Activated T-helper 1 cell treated with anti-CD3 and anti-CD28 coated beads, Interleukin-12 subunit alpha, Interleukin-12 subunit beta, Interleukin-2, Interleukin-4 antibody, amounts not matched to agents 30 ng/mL and 10 ng/mL and 1 ng/mL, durations not matched to agents 14 hours and 24 hours and 36 hours (primary cell): Measurements from ENCODE around the gene MLLT3. TPM values are rescaled to one million over a fixed set of nuclear protein-coding genes. Genes with fewer than 3 reads are reported as not detected.

Experiments
- DNase-seq: peaks from one replicate; pipeline ENCODE4 v3.0.0; 2021; ENCODE audit warnings: low spot score
- H3K27ac Mint-ChIP-seq: one replicate; pipeline ENCODE4 v1.8.0; 2021; ENCODE audit warnings: mild to moderate bottlenecking, mixed read lengths
- H3K27me3 Mint-ChIP-seq: one replicate; pipeline ENCODE4 v1.8.0; 2022; ENCODE audit warnings: mild to moderate bottlenecking, moderate library complexity, mixed read lengths; ENCODE audit not compliant: insufficient read depth
- H3K36me3 Mint-ChIP-seq: one replicate; pipeline ENCODE4 v1.8.0; 2021; ENCODE audit warnings: low read depth, mixed read lengths
- H3K4me1 Mint-ChIP-seq: one replicate; pipeline ENCODE4 v1.8.0; 2021; ENCODE audit warnings: low read depth, mixed read lengths
- H3K4me3 Mint-ChIP-seq: one replicate; pipeline ENCODE4 v1.8.0; 2021; ENCODE audit warnings: mild to moderate bottlenecking, moderate library complexity, mixed read lengths
- H3K9me3 Mint-ChIP-seq: one replicate; pipeline ENCODE4 v1.8.0; 2021; ENCODE audit warnings: mixed read lengths
- intact Hi-C: fragments of 100-400 bp; cut with micrococcal nuclease; formaldehyde crosslinking; loops from one replicate; pipeline ENCODE4 v1.15.1; 2024
- total RNA-seq: library from RNA; stranded (reverse); gene quantifications from 2 replicates; pipeline ENCODE4 v1.2.3, GENCODE V29; 2022

The MLLT3 gene
- total RNA-seq, 1 donor from 2014 or later = 36.4 TPM

DNA sequence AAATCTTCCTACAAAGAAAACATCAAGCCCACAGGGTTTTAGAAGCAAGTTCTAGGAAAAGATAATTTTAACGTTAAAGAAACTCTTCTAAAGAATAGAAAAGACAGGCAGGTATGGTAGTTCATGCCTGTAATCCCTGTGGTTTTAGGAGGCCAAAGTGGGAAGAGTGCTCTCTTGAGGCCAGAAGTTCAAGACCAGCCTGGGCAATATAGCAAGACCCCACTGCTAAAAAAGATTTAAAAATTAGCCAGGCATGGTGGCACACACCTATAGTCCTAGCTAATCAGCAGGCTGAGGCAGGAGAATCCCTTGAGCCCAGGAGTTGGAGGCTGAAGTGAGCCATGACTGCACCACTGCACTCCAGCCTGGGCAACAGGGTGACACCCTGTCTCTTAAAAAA, 193.3 kb downstream of the MLLT3 start:
- Mint-ChIP-seq H3K27ac (no peak overlapping the region), H3K36me3 (no peaks in the 10 kb centered on the region), H3K4me1 (no peaks in the 10 kb centered on the region), H3K27me3 (no peaks in the 10 kb centered on the region), H3K9me3 (no peaks in the 10 kb centered on the region), H3K4me3 (no peak overlapping the region)
- intact Hi-C loops = no loop called here
- DNase-seq = no peak

DNA sequence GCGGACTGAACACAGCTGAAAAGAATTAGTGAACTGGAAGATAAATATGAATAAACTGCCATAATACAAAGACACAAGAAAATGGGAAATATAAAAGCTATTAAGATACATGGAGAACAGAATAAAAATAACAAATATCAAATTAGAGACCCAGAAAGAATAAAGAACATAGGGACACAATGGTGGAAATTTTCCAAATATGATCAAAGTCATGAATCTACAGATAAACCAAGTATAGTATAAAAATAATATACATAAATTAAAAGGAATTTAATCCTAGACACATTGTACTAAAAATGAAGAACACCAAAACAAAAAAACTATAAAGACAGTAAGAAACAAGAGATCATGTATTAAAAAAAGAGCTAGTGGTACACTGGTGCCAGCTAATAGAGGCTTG, 194.9 kb downstream of the MLLT3 start:
- H3K27me3 Mint-ChIP-seq = no peaks in the 10 kb centered on the region
- H3K9me3 Mint-ChIP-seq = no peaks in the 10 kb centered on the region
- no peaks in the 10 kb centered on the region for H3K36me3 Mint-ChIP-seq
- no peaks in the 10 kb centered on the region for H3K4me1 Mint-ChIP-seq
- no peak overlapping the region for H3K4me3 Mint-ChIP-seq
- no peak for DNase-seq
- no peak overlapping the region for H3K27ac Mint-ChIP-seq
- intact Hi-C loops = no loop called here

DNA sequence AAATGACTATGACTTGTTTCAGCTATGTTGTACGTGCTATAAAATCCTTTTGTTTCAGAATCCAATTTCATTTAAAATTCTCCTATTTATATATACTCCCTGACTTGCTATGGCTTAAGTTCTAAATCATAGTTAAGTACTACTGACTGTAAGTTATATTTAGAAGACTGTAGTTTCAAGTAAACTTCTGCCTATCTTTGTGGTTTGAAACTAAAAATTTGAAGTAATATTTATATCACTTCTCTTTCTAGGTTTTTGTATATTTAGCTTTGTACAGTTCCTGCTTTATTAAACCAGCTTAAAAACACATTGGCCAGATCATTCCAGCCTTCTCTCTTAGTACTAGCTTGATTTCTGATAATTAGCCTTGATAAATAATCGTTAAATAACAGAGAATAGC, 196.3 kb downstream of the MLLT3 start:
- H3K4me1 Mint-ChIP-seq = no peaks in the 10 kb centered on the region
- intact Hi-C loops = no loop called here
- H3K27ac Mint-ChIP-seq = no peak overlapping the region
- DNase-seq = no peak
- no peaks in the 10 kb centered on the region for H3K36me3 Mint-ChIP-seq
- no peaks in the 10 kb centered on the region for H3K9me3 Mint-ChIP-seq
- no peaks in the 10 kb centered on the region for H3K27me3 Mint-ChIP-seq
- no peak overlapping the region for H3K4me3 Mint-ChIP-seq

DNA sequence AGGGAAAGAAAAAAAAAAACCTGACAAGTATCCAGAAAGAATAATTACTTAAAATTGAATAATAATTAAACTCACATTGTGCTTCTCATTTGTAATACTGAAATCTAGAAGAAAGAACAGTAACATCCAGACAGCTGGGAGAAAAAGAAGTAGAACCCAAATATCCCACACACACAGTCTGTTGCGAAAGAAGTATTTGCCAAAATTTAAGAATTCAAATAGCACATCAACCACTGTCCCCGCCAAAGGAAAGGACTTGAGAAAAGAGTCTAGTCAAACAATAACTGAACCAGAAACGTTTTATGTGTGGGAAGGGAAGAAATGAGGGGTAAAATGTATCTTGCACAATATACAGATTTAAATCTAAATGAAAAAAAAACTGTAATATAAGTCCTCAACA, 202.8 kb downstream of the MLLT3 start:
- no peak overlapping the region for H3K4me3 Mint-ChIP-seq
- intact Hi-C loops = no loop called here
- H3K27me3 Mint-ChIP-seq = no peaks in the 10 kb centered on the region
- H3K36me3 Mint-ChIP-seq = no peaks in the 10 kb centered on the region
- H3K27ac Mint-ChIP-seq = no peak overlapping the region
- H3K4me1 Mint-ChIP-seq = peaks cover 24% of the 10 kb centered on the region
- no peak for DNase-seq
- H3K9me3 Mint-ChIP-seq = no peaks in the 10 kb centered on the region

DNA sequence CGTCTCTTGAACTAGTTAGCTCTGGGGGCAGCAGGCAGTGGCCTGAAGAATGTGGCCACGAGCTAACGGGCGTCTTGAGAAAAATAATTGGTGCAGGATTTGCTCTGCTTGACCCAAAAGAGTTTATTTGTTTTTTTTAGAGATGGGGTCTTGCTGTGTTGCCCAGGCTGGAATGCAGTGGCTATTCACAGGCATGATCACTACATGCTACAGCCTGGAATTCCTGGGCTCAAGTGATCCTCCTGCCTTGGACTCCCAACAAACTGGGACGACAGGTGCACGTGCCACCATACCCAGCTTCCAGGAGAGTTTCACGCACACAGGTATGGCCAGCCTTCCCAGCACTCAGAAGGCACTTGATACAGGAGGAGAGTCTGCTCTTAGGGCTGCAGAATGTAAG, 203.8 kb downstream of the MLLT3 start:
- intact Hi-C loops = no loop called here
- Mint-ChIP-seq H3K36me3 (peaks cover 6% of the 10 kb centered on the region), H3K4me3 (no peak overlapping the region), H3K9me3 (no peaks in the 10 kb centered on the region), H3K4me1 (peaks cover 27% of the 10 kb centered on the region), H3K27me3 (no peaks in the 10 kb centered on the region), H3K27ac (no peak overlapping the region)
- DNase-seq = no peak

DNA sequence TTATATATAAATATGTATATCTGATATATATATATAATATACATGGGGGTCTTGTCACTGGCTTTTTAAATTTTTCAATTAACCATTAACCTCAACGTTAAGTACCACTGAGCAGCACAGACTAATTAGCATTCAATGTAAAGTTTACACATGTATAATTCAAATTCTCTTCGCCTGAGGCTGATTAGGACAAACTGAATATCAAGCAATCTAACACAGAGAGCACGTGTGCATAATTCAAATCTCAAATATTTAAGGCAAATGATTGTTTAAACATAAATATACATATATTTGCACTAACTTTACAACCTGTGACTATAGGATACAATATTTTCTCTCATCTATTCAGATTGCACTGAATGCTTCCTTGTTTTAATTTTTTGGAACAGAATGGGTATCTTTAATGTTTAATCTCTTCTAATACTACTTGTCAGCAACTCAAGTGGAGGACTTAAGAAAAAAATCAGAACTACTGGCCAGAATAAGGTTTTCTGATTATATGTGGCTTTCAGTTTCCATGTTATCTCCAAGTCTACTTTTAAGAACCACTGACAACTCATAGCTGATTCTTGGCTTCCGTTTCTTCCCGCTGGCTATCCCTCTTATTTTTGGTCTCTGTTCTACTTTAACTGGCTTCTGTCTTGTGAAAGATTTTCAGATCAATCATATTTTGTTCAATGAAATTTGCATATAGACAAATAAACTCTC, 204.8 kb downstream of the MLLT3 start:
- Mint-ChIP-seq H3K27ac (no peak overlapping the region), H3K36me3 (peaks cover 13% of the 10 kb centered on the region), H3K27me3 (no peaks in the 10 kb centered on the region), H3K4me1 (peaks cover 27% of the 10 kb centered on the region), H3K4me3 (no peak overlapping the region), H3K9me3 (no peaks in the 10 kb centered on the region)
- DNase-seq = no peak
- intact Hi-C loops = no loop called here

DNA sequence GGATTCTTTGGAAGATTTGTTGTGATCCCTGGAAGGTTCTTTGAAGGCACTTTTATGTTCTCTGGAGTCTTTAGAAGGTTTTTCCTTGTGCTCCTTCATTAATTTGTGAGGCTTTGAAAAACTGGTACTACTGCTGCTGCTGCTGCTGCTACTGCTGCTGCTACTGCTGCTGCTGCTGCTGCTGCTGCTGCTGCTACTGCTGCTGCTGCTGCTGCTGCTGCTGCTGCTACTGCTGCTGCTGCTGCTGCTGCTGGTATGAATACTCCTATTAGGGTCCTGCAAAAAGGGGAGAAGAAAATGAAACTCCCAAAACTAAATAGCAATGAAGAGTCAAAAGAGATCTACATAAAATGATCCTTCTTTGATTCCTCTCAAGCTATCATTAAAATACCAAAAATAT, 208.1 kb downstream of the MLLT3 start:
- DNase-seq = no peak
- Mint-ChIP-seq H3K27me3 (no peaks in the 10 kb centered on the region), H3K27ac (no peak overlapping the region), H3K36me3 (peaks cover 27% of the 10 kb centered on the region), H3K9me3 (no peaks in the 10 kb centered on the region), H3K4me3 (no peak overlapping the region), H3K4me1 (peaks cover 33% of the 10 kb centered on the region)
- intact Hi-C loops = no loop called here

DNA sequence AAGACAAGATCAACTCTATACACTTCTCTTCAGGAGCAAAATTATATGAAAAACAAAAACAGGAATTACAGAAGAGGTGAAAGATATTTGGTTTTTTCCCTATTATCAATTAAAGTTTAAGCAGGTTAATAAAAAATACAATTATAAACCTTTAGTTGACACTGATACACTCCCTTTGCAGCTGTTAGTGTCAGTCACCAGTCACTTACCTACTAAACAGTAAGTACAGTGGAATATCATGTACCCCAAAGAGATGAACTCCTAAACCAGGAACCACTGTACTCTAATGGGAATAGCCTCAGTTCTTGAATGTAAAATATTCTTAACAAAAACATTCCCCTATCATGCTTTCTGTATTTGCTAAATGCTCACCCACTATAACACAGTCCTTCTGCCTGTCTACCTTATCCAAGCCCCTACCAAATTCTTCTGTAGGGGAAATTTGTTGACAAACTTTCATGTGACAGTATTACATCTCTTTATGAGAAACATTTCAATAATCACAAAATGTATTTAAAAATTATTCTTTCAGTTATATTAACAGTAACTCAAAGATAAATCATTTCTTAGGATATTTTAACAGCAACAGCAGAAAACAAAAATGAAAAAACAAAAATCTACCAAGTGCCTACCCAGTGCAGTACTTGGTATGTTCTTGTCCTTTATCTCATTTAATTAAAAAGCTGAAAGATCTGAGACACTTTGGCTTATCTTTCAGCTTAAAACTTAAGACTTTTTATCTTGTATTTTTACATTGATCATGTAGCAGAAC, 212.8 kb downstream of the MLLT3 start:
- Mint-ChIP-seq H3K27ac (no peak overlapping the region), H3K27me3 (no peaks in the 10 kb centered on the region), H3K9me3 (no peaks in the 10 kb centered on the region), H3K36me3 (peaks cover 45% of the 10 kb centered on the region), H3K4me3 (no peak overlapping the region), H3K4me1 (peaks cover 33% of the 10 kb centered on the region)
- no peak for DNase-seq
- intact Hi-C loops = loop anchor here (5.0 kb wide), 1 partner anchor 47 kb away; no protein-coding TSS in a partner anchor

DNA sequence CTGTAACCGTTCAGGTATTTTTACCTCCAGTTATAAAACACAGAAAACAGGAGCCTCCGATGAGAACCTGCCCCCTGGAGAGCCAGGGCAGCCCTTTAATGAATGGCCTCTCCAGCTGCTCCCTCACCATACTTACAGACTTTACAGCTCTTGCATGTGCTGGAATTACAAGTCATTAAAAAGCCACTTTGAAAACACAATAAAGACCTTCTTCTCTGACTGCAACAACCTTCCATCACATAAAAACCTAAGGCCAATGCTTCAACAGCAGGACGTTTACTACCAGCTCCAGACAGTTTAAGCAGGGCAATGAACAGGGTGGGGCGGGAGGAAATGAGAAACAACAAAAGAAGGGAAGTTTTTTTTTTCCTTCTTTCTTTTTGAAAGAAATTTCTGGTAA, 213.8 kb downstream of the MLLT3 start:
- intact Hi-C loops = loop anchor here (5.0 kb wide), 1 partner anchor 46 kb away; no protein-coding TSS in a partner anchor
- H3K9me3 Mint-ChIP-seq = no peaks in the 10 kb centered on the region
- peaks cover 32% of the 10 kb centered on the region for H3K4me1 Mint-ChIP-seq
- no peak for DNase-seq
- H3K4me3 Mint-ChIP-seq = no peak overlapping the region
- no peaks in the 10 kb centered on the region for H3K27me3 Mint-ChIP-seq
- no peak overlapping the region for H3K27ac Mint-ChIP-seq
- H3K36me3 Mint-ChIP-seq = peaks cover 40% of the 10 kb centered on the region

DNA sequence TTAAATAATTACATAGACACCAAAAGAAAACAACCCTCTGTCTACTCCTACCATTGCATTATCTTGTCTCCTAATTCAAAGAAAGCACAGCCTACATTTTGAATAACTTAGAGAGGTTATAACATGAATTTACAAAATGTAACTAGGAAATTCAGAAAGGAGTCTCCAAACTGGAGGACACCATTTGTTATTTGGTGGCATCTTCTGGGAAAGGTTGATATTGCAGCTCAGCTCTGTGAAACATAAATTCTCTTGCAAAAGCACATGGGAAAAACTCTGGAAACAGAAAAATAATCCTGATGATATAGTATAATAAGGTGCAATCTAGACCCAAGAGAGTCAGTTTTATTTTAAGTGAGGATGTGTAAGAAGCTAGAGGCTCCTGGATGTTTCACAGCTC, 215.3 kb downstream of the MLLT3 start:
- H3K4me3 Mint-ChIP-seq = no peak overlapping the region
- intact Hi-C loops = loop anchor here (5.0 kb wide), 1 partner anchor 45 kb away; no protein-coding TSS in a partner anchor
- H3K27ac Mint-ChIP-seq = no peak overlapping the region
- H3K4me1 Mint-ChIP-seq = peaks cover 41% of the 10 kb centered on the region
- no peaks in the 10 kb centered on the region for H3K27me3 Mint-ChIP-seq
- peaks cover 34% of the 10 kb centered on the region for H3K36me3 Mint-ChIP-seq
- DNase-seq = no peak
- no peaks in the 10 kb centered on the region for H3K9me3 Mint-ChIP-seq

DNA sequence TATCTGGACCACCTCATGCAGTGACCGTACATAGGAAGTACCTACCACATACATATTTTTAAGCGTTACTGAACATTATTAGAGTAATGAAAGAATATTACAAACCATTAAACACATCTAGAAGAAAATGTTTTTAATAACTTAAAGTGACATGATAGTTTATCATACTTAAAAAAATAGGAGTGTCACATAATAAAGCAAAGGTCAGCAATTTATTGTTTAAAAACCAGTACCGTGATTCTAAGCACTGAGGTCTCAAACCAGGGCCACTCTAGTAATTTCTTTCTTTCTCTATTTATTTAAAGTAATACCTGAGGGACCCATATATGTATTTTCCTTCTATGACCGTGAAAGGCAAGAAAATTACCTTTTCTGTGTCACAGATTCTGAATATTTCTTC, 216.0 kb downstream of the MLLT3 start:
- Mint-ChIP-seq H3K36me3 (peaks cover 36% of the 10 kb centered on the region), H3K9me3 (no peaks in the 10 kb centered on the region), H3K4me1 (peaks cover 44% of the 10 kb centered on the region), H3K27ac (no peak overlapping the region), H3K4me3 (no peak overlapping the region), H3K27me3 (no peaks in the 10 kb centered on the region)
- intact Hi-C loops = loop anchor here (5.0 kb wide), 1 partner anchor 44 kb away; no protein-coding TSS in a partner anchor
- DNase-seq = no peak

DNA sequence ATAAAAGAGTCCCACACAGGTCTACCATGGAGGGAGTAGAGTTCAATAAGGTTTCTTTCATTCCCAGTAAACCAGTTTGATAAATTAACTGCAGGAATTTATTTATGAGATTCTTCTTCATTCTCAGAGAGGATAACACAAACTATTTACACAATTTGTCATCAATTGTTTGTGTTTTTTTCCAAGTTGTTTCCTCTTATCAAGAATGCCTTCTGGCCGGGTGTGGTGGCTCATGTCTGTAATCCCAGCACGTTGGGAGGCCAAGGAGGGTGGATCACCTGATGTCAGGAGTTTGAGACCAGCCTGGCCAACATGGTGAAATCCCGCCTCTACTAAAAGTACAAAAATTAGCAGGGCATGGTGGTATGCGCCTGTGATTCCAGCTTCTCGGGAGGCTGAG, 216.7 kb downstream of the MLLT3 start:
- intact Hi-C loops = loop anchor here (5.0 kb wide), 1 partner anchor 43 kb away; no protein-coding TSS in a partner anchor
- DNase-seq = no peak
- Mint-ChIP-seq H3K36me3 (peaks cover 36% of the 10 kb centered on the region), H3K4me3 (no peak overlapping the region), H3K27ac (no peak overlapping the region), H3K4me1 (peaks cover 44% of the 10 kb centered on the region), H3K9me3 (no peaks in the 10 kb centered on the region), H3K27me3 (no peaks in the 10 kb centered on the region)

DNA sequence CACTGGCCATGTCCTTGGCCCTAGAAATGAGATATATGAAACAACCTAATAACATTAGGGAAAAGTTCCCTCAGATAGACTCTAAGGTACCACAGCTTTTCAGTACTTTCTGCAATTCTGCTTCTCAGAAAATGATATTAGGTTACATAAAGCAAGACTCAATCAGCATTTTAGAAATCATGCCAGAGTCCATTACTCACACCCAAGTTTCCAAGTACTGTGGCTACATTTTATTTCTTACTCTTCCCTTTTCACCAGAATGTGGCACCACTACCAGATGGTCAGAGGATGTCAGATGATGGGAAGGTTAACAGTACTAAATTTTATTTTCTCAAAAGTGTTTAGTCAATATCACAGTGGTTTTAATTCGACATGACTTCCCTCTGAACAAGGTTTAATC, 217.2 kb downstream of the MLLT3 start:
- Mint-ChIP-seq H3K27ac (no peak overlapping the region), H3K9me3 (no peaks in the 10 kb centered on the region), H3K27me3 (no peaks in the 10 kb centered on the region), H3K4me3 (no peak overlapping the region), H3K36me3 (peaks cover 32% of the 10 kb centered on the region), H3K4me1 (peaks cover 45% of the 10 kb centered on the region)
- no peak for DNase-seq
- intact Hi-C loops = loop anchor here (5.0 kb wide), 1 partner anchor 43 kb away; no protein-coding TSS in a partner anchor
